ENCODE data around the gene SH3RF1. TPM values are rescaled to one million over a fixed set of nuclear protein-coding genes. Genes with fewer than 3 reads are reported as not detected.
"Not testable (repeated sequence)": the region's sequence is repeated elsewhere in the genome, so short reads cannot be mapped to it uniquely, and the experiment has no call there.

SH3RF1 gene
- total RNA-seq, 2 experiments from 2014 or later = 0.19 to 0.24 TPM

DNA sequence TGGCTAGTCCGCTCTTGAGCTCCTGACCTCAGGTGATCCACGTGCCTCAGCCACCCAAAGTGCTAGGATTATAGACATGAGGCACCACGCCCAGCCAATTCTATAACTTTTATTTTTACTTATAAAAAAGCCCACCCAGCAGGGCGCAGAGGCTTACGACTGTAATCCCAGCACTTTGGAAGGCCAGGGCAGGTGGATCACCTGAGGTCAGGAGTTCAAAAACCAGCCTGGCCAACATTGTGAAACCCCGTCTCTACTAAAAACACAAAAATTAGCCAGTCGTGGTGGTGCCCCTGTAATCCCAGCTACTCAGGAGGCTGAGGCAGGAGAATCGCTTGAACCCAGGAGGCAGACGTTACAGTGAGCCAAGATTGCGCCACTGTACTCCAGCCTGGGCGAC is 73.5 kb downstream of the SH3RF1 start:
- H3K36me3 Mint-ChIP-seq; H3K4me1 Mint-ChIP-seq (ENCODE audit: low read depth); DNase-seq; H3K4me3 Mint-ChIP-seq; H3K27me3 Mint-ChIP-seq; POLR2A ChIA-PET; CTCF ChIA-PET; intact Hi-C loops (cut with micrococcal nuclease); H3K27ac Mint-ChIP-seq: not testable (repeated sequence)
- peaks cover 16% of the 10 kb centered on the region for H3K9me3 Mint-ChIP-seq

DNA sequence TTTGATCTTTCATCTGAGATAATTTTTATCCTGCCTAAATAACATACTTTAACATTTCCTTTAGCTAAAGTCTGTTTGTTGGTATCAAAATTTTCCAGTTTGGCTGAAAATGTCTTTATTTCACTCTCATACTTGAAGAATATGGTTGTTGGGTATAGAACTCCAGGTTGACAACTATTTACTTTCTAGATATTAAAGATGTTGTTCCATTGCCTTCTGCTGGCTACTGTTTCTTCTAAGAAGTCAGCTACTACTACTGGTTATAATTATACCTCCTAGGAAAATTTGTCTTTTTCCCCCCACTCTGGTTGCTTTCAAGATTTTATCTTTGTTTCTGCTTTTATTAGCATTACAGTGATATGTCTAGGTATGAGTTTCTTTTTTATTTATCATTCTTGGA is 75.7 kb downstream of the SH3RF1 start:
- no peak for DNase-seq
- ChIA-PET POLR2A (no interaction called here), CTCF (no interaction called here)
- no peak overlapping the region for H3K27ac Mint-ChIP-seq
- H3K4me1 Mint-ChIP-seq (ENCODE audit: low read depth) = no peaks in the 10 kb centered on the region
- no peak overlapping the region for H3K4me3 Mint-ChIP-seq
- no peaks in the 10 kb centered on the region for H3K36me3 Mint-ChIP-seq
- no peaks in the 10 kb centered on the region for H3K27me3 Mint-ChIP-seq
- intact Hi-C loops (cut with micrococcal nuclease) = no loop called here
- peaks cover 16% of the 10 kb centered on the region for H3K9me3 Mint-ChIP-seq

DNA sequence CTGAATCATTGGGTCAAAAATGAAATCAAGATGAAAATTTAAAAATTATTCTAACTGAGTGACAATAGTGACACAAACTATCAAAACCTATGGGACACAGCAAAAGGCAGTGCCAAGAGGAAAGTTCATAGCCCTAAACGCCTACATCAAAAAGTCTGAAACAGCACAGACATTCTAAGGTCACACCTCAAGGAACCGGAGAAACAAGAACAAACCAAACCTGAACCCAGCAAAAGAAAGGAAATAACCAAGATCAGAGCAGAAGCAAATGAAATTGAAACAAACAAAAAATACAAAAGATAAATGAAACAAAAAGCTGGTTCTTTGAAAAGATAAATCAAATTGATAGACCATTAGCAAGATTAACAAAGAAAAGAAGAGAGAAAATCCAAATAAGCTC is 80.8 kb downstream of the SH3RF1 start:
- CTCF ChIA-PET; H3K27ac Mint-ChIP-seq; DNase-seq; H3K4me3 Mint-ChIP-seq; H3K36me3 Mint-ChIP-seq; intact Hi-C loops (cut with micrococcal nuclease); H3K9me3 Mint-ChIP-seq; H3K4me1 Mint-ChIP-seq (ENCODE audit: low read depth); H3K27me3 Mint-ChIP-seq; POLR2A ChIA-PET: not testable (repeated sequence)

DNA sequence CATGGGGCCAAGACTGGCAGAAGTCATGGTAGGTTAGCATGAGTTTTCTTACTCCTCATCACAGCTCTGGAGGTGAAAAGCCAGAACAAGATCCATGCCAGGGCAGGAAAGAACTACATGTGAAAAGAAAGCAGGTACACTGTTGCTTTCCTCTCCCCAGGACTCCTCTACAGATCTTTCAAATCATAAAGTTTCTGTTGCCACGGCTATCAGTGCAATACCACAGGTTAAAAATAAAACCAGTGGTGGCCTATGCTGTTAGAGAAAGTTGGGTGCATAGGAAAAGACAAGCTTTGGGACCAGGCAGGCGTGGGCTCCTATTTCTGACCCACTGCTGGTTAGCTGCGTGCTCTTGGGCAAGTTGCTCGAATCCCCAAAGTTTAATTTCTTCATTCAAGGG is 81.4 kb downstream of the SH3RF1 start:
- no peak overlapping the region for H3K27ac Mint-ChIP-seq
- no peaks in the 10 kb centered on the region for H3K36me3 Mint-ChIP-seq
- no peaks in the 10 kb centered on the region for H3K4me1 Mint-ChIP-seq (ENCODE audit: low read depth)
- H3K27me3 Mint-ChIP-seq = peaks cover 6% of the 10 kb centered on the region
- H3K4me3 Mint-ChIP-seq = no peak overlapping the region
- DNase-seq = no peak
- intact Hi-C loops (cut with micrococcal nuclease) = no loop called here
- CTCF ChIA-PET = no interaction called here
- POLR2A ChIA-PET = no interaction called here
- no peaks in the 10 kb centered on the region for H3K9me3 Mint-ChIP-seq

DNA sequence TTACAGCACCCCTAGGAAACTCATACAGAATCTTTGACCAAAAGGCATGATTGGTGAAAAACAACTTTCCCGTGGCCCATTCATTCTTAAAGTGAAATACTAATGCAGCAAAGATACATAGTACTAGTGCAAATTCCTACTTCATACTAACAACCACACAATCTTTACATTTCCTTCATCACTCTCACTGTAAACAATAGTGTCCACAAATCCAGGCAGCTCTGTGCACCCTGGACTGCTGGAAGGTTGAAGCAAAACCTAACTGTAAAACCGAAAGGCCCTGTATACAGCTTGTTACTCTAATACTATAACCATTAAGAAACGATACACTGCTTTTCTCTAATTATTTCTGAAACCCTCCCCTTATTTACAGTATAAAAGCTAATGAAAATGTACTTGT is 82.6 kb downstream of the SH3RF1 start:
- no peaks in the 10 kb centered on the region for H3K9me3 Mint-ChIP-seq
- intact Hi-C loops (cut with micrococcal nuclease) = no loop called here
- H3K36me3 Mint-ChIP-seq = no peaks in the 10 kb centered on the region
- H3K4me3 Mint-ChIP-seq = no peak overlapping the region
- H3K27me3 Mint-ChIP-seq = peaks cover 6% of the 10 kb centered on the region
- ChIA-PET CTCF (no interaction called here), POLR2A (no interaction called here)
- no peak overlapping the region for H3K27ac Mint-ChIP-seq
- no peaks in the 10 kb centered on the region for H3K4me1 Mint-ChIP-seq (ENCODE audit: low read depth)
- no peak for DNase-seq

DNA sequence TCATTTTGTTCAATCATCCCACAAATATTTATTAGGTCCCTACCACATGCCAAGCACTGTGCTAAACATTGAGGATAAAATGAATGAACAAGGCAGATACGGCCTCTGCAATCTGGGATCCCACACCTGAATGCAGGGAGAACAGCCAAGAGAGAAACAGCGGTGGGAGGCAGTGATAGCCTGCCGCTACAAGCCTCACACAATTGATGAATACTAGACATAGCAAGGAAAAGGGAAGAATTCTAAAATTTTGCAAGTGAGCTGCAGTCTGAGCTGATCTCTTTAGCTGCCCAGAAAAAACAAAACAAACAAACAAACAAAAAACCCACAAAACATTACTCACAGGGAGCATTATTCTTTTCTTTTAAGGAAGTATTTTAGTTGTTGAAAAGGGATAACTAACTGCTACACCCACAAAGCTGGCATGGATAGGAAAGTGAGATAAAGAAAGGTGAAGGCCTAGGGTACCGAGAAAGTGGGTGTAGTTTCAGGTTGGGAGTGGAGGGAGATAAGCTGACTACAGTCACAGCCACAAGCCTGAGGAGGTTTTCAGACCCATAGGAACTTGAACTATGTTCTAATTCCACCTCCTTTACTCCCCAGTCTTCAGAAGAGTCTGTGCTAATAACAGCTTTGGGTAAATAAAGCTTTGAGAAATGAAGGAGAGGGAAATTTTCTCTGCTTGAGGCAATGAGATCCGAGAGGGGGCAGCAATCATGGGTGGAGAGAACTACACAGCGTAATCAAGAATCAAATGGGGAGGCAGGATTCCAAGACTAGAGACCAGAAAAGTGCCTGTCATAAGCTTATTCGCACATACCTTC is 85.4 kb downstream of the SH3RF1 start:
- H3K27me3 Mint-ChIP-seq = peaks cover 13% of the 10 kb centered on the region
- POLR2A ChIA-PET = no interaction called here
- no peaks in the 10 kb centered on the region for H3K36me3 Mint-ChIP-seq
- H3K27ac Mint-ChIP-seq = no peak overlapping the region
- intact Hi-C loops (cut with micrococcal nuclease) = no loop called here
- no peak for DNase-seq
- H3K9me3 Mint-ChIP-seq = no peaks in the 10 kb centered on the region
- no peaks in the 10 kb centered on the region for H3K4me1 Mint-ChIP-seq (ENCODE audit: low read depth)
- CTCF ChIA-PET = no interaction called here
- H3K4me3 Mint-ChIP-seq = no peak overlapping the region

DNA sequence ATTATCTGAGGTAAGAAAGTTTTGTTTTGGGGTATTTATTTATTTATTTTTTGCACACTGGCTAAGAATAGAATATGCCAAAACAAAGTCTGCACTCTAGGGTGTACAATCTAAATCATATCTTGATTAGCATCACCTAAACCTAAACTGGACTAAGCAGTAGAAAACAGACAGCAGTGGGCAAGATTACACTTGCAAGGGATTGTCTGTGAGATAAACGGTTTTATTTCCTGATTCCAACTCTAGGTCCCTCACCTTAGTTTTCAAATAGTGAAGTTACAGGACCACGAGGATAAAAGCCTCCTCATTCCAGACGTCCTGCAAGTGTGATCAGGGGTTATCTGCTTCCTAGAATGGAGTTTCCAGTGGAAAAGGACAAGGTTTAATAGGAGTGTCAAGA is 86.1 kb downstream of the SH3RF1 start:
- Mint-ChIP-seq H3K4me1 (ENCODE audit: low read depth) (no peaks in the 10 kb centered on the region), H3K27ac (no peak overlapping the region), H3K27me3 (peaks cover 13% of the 10 kb centered on the region), H3K36me3 (no peaks in the 10 kb centered on the region), H3K9me3 (no peaks in the 10 kb centered on the region), H3K4me3 (no peak overlapping the region)
- CTCF ChIA-PET = no interaction called here
- POLR2A ChIA-PET = no interaction called here
- intact Hi-C loops (cut with micrococcal nuclease) = no loop called here
- DNase-seq = no peak

DNA sequence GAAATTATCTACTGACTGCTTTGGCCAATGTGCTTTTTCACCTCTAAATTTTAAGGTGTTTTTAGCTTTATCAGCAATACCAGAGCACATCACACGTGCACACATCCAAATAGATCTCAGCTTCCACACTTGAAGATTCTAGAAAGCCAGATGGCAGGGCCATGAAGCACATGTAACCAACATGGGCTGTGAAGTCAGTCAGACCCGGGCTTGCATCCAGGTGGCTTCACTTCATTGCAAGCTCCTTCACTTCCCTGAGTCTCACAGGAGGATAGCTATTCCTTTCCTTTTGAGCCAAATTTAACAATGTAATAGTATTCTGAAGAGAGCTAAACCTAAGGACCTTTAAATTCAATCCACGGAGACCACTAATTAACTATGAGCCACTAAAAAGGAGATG is 86.5 kb downstream of the SH3RF1 start:
- H3K9me3 Mint-ChIP-seq = no peaks in the 10 kb centered on the region
- CTCF ChIA-PET = no interaction called here

DNA sequence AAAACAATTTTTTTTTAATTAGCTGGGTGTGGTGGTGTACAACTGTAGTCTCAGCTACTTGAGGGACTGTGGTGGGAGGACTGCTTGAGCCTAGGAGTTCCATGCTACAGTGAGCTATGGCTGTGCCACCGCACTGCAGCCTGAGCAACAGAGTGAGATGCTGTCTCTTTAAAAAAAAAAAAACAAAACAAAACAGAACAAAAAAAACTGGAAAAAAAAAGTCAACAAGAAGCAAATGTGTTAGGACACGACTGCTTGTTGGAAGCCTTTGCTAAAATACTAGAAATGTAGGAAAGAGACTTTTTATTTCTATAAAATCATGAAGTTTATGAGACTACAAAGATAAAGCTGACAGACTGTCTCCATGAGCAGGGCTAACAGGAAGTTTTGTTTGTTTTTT is 87.2 kb downstream of the SH3RF1 start:
- POLR2A ChIA-PET = no interaction called here
- Mint-ChIP-seq H3K27ac (no peak overlapping the region), H3K36me3 (no peaks in the 10 kb centered on the region), H3K4me3 (no peak overlapping the region), H3K9me3 (no peaks in the 10 kb centered on the region), H3K27me3 (peaks cover 13% of the 10 kb centered on the region), H3K4me1 (ENCODE audit: low read depth) (no peaks in the 10 kb centered on the region)
- intact Hi-C loops (cut with micrococcal nuclease) = no loop called here
- CTCF ChIA-PET = no interaction called here
- no peak for DNase-seq

More for the DNA sequence above, 86.5 kb downstream of the SH3RF1 start:
- POLR2A ChIA-PET = no interaction called here
- Mint-ChIP-seq H3K4me3 (no peak overlapping the region), H3K36me3 (no peaks in the 10 kb centered on the region), H3K27me3 (peaks cover 13% of the 10 kb centered on the region), H3K27ac (no peak overlapping the region), H3K4me1 (ENCODE audit: low read depth) (no peaks in the 10 kb centered on the region)
- intact Hi-C loops (cut with micrococcal nuclease) = no loop called here
- no peak for DNase-seq

DNA sequence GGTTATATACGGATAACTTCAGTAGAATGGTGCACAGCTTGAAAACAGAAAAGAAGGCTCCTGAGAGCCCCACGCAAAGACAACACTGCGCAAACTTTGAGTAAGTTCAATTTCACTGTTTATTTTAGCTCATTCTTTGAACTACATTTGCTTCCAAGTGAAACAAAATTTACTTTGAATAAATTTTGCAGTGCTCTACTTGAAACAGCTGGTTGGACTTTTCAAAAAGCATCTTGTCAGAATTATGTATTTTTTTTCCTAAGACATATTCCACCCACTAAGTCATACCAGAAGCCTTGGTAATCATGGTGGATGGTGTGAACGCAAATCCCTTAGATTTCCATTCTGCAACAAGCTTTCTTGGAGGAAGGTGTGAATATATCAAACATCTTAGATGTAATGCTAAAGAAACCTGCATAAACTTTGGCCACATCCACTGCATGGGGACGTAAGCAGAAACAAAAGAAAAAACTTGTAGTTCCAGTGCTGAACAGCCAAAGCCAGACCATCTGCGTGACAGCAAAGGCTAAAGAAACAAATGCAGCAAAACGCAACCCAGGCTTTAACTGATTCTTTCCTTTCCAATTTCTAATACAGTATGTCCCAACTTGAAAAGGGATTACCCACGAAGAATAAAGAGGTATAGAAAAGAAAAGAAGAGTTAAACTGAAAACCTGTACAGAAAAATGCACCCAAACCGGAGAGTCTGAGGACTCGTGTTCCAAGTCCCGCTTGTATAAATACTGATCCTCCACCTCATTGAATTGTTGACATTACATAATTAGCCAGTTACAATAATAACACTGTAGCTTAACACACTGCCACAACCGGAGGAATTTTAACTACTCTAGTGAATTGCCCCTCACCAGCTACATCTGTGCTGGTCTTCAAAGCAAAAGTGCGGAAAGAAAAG is 90.9 kb downstream of the SH3RF1 start:
- H3K36me3 Mint-ChIP-seq = no peaks in the 10 kb centered on the region
- H3K27ac Mint-ChIP-seq = no peak overlapping the region
- ChIA-PET POLR2A (no interaction called here), CTCF (no interaction called here)
- peaks cover 8% of the 10 kb centered on the region for H3K27me3 Mint-ChIP-seq
- no peak overlapping the region for H3K4me3 Mint-ChIP-seq
- intact Hi-C loops (cut with micrococcal nuclease) = no loop called here
- no peaks in the 10 kb centered on the region for H3K4me1 Mint-ChIP-seq (ENCODE audit: low read depth)
- no peaks in the 10 kb centered on the region for H3K9me3 Mint-ChIP-seq
- no peak for DNase-seq

DNA sequence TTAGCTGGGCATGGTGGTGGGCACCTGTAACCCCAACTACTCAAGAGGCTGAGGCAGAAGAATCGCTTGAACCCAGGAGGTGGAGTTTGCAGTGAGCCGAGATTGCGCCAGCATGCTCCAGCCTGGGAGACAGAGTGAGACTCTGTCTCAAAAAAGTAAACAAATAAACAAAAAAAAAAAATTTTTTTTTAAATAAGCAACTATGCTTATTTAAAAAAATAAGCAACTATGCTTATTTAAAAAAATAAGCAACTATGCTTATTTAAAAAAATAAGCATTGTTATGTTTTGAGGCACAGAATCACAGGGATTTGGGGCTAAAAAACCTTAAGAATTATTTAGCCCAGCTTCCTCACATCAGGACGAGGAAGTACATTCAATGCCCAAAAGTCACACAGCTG is 92.7 kb downstream of the SH3RF1 start:
- DNase-seq; POLR2A ChIA-PET; H3K36me3 Mint-ChIP-seq; H3K27me3 Mint-ChIP-seq; H3K27ac Mint-ChIP-seq; intact Hi-C loops (cut with micrococcal nuclease); CTCF ChIA-PET; H3K4me1 Mint-ChIP-seq (ENCODE audit: low read depth); H3K4me3 Mint-ChIP-seq; H3K9me3 Mint-ChIP-seq: not testable (repeated sequence)

DNA sequence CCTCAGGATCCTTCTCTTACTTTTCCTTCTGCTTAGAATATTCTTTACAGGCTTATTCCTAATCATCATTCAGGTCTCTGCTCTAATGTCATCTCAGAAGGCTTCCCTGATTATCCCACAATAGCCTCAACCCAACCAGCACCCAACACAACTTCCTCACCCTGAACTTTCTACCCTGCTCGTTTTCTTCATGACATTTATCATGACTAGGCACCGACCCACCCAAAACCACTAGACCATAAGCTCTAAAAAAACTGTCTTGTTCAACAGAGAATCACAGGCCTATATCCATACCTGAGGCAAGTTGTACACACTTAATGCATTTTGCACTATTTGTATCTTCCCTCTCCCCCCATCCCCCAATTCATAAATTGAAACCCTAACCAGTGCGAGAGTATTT is 95.3 kb downstream of the SH3RF1 start:
- ChIA-PET POLR2A (no interaction called here), CTCF (no interaction called here)
- H3K4me1 Mint-ChIP-seq (ENCODE audit: low read depth) = no peaks in the 10 kb centered on the region
- intact Hi-C loops (cut with micrococcal nuclease) = no loop called here
- no peaks in the 10 kb centered on the region for H3K36me3 Mint-ChIP-seq
- no peaks in the 10 kb centered on the region for H3K27me3 Mint-ChIP-seq
- no peak overlapping the region for H3K4me3 Mint-ChIP-seq
- no peaks in the 10 kb centered on the region for H3K9me3 Mint-ChIP-seq
- no peak for DNase-seq
- H3K27ac Mint-ChIP-seq = no peak overlapping the region

DNA sequence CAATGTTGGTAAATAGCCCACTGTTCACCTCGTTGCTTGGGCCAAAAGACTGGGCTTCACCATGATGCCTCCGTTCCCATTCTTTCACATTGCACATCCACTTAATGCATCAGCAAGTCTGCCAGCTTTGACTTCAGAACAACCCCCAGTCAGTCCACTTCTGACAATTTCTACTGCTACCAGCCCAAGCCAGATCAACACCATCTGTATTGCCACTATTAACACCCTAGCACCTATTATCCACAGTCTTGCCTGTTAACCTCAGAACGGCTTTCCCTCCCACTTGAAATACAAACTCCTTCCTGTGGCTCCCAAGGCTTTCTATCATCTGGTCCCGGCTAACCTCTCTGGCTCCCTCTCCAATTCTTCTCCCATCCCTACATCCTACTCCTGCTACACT is 95.7 kb downstream of the SH3RF1 start:
- CTCF ChIA-PET = no interaction called here
- POLR2A ChIA-PET = no interaction called here
- intact Hi-C loops (cut with micrococcal nuclease) = no loop called here

More for the DNA sequence above, 95.7 kb downstream of the SH3RF1 start:
- no peaks in the 10 kb centered on the region for H3K27me3 Mint-ChIP-seq
- no peaks in the 10 kb centered on the region for H3K9me3 Mint-ChIP-seq
- H3K36me3 Mint-ChIP-seq = no peaks in the 10 kb centered on the region
- H3K27ac Mint-ChIP-seq = no peak overlapping the region
- DNase-seq = no peak
- H3K4me1 Mint-ChIP-seq (ENCODE audit: low read depth) = no peaks in the 10 kb centered on the region
- H3K4me3 Mint-ChIP-seq = no peak overlapping the region

All from activated CD4-positive, alpha-beta memory T cell treated with anti-CD3 and anti-CD28 coated beads for 36 hours (primary cell).